Measurements from ENCODE around the gene ANKRD35. TPM values are rescaled to one million over a fixed set of nuclear protein-coding genes. Genes with fewer than 3 reads are reported as not detected.
A peak's percentile ranks its signal among the peaks of the same experiment; 100 is the strongest.
"Not testable (repeated sequence)": the region's sequence is repeated elsewhere in the genome, so short reads cannot be mapped to it uniquely, and the experiment has no call there.

Gene ANKRD35, protein sequence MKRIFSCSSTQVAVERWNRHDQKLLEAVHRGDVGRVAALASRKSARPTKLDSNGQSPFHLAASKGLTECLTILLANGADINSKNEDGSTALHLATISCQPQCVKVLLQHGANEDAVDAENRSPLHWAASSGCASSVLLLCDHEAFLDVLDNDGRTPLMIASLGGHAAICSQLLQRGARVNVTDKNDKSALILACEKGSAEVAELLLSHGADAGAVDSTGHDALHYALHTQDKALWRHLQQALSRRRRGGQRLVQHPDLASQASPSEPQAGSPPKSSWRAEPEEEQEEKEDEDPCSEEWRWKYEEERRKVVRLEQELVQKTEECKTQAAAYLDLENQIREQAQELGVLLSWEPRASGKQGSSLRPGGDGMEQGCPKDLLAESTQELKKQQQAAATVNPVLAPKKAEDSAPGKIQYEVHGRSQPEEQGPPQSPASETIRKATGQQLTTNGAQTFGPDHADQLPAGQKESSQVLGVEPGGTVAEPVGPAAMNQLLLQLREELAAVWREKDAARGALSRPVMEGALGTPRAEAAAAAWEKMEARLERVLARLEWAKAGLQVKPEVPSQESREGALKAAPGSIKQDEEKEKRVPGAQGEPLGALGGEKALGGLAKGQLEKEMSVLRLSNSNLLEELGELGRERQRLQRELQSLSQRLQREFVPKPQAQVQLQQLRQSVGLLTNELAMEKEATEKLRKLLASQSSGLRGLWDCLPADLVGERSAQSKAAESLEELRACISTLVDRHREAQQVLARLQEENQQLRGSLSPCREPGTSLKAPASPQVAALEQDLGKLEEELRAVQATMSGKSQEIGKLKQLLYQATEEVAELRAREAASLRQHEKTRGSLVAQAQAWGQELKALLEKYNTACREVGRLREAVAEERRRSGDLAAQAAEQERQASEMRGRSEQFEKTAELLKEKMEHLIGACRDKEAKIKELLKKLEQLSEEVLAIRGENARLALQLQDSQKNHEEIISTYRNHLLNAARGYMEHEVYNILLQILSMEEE
- polyA plus RNA-seq (ENCODE audit: insufficient read length in 3 of 3): 1 to 10 TPM; 2.1 to 2.7 (median 2.4) TPM
- long read RNA-seq, donor 1: 0 reads
- long read RNA-seq, donor 2: 0 reads
- long read RNA-seq, donor 3, partial matches to known transcripts: 8 of 8 reads
- long read RNA-seq, donor 3, other reads (novel, unspliced or antisense): 0 of 8 reads
- long read RNA-seq, donor 4: 0 reads
- long read RNA-seq, donor 5: 0 reads
- long read RNA-seq, donor 6: 0 reads
- long read RNA-seq, donor 7, partial matches to known transcripts: 6 of 6 reads
- long read RNA-seq, donor 7, other reads (novel, unspliced or antisense): 0 of 6 reads
- long read RNA-seq, donor 8, partial matches to known transcripts: 8 of 8 reads
- long read RNA-seq, donor 8, other reads (novel, unspliced or antisense): 0 of 8 reads
- long read RNA-seq, donor 9: 0 reads
- long read RNA-seq, donor 10: 0 reads
- long read RNA-seq, donor 11, partial matches to known transcripts: 6 of 6 reads
- long read RNA-seq, donor 11, other reads (novel, unspliced or antisense): 0 of 6 reads
- long read RNA-seq, donor 12: 0 reads
- long read RNA-seq, donor 13, partial matches to known transcripts: 10 of 10 reads
- long read RNA-seq, donor 13, other reads (novel, unspliced or antisense): 0 of 10 reads
- long read RNA-seq, donor 14: 0 reads
- long read RNA-seq, donor 15: 0 reads
- long read RNA-seq, donor 16, partial matches to known transcripts: 10 of 10 reads
- long read RNA-seq, donor 16, other reads (novel, unspliced or antisense): 0 of 10 reads

DNA sequence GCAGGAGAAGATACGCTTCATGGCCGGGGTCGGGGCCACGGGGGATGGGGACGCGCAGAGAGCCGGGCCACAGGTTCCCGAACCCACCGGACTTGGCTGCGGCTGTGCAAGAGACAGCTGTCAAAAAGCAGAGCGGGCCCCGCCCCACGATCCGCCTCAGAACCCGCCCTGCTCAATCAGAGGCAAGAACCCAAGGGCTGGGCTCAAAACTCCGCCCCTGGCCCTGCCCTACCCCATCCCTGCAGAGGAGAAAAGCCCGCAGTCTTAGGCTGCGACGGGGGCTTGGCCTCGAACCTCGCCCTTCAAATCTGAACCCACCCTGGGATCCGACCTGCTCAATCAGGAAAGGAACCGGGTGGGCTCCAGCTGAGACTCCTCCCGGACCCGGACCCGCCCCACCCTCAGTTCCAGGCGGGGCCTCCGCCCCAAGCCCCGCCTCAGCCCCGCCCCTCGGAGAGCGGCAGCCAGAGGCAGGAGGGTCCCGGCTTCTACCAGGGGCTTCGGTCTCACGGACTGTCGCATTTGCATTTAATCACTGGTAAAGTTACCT, at the start of gene ANKRD35:
TSS of gene ANKRD35 (minus strand) at position 129 of the 550 bp plus-strand sequence. CDS start at position 21, 108 bp downstream.
- DNase-seq (ENCODE audit: extremely low read depth in 1 of 11, low read depth in 9 of 11, low spot score in 4 of 11): peak in 7 of 11 donors; percentile 49 to 63 (median 57)

DNA sequence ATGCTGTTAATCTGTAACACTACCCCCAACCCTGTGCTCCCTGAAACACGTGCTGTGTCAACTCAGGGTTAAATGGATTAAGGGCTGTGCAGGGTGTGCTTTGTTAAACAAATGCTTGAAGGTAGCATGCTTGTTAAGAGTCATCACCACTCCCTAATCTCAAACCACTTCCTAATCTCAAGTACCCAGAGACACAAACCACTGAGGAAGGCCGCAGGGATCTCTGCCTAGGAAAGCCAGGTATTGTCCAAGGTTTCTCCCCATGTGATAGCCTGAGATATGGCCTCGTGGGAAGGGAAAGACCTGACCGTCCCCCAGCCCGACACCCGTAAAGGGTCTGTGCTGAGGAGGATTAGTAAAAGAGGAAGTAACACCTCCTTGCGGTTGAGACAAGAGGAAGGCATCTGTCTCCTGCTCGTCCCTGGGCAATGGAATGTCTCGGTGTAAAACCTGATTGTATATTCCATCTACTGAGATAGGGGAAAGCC, 46.9 kb upstream of the ANKRD35 start:
- not testable (repeated sequence) for DNase-seq (ENCODE audit: extremely low read depth in 1 of 11, low read depth in 9 of 11, low spot score in 4 of 11)

DNA sequence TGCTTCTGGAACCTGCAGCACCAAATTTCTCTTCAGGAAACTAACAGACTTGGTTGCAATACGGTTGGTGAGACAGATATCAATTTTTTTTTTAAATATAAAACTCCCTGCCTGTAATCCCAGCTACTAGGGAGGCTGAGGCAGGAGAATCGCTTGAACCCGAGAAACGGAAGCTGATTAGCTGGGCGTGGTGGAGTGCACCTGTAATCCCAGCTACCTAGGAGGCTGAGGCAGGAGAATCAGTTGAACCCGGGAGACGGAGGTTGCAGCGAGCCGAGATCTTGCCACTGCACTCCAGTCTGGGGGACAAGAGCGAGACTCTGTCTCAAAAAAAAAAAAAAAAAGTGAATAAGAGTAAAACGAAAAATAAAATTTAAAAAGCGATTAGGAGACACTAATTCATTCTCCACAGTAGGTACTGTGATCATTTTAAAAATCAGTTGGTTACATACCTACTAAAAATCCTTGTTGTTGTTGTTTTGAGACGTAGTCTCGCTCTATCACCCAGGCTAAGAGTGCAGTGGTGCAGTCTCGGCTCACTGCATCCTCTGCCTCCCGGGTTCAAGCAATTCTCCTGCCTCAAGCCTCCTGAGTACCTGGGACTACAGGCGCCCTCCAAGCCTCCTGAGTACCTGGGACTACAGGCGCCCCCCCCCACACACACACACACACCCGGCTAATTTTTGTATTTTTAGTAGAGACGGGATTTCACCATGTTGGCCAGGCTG, 42.4 kb upstream of the ANKRD35 start:
- no peak for DNase-seq (ENCODE audit: extremely low read depth in 1 of 11, low read depth in 9 of 11, low spot score in 4 of 11)

DNA sequence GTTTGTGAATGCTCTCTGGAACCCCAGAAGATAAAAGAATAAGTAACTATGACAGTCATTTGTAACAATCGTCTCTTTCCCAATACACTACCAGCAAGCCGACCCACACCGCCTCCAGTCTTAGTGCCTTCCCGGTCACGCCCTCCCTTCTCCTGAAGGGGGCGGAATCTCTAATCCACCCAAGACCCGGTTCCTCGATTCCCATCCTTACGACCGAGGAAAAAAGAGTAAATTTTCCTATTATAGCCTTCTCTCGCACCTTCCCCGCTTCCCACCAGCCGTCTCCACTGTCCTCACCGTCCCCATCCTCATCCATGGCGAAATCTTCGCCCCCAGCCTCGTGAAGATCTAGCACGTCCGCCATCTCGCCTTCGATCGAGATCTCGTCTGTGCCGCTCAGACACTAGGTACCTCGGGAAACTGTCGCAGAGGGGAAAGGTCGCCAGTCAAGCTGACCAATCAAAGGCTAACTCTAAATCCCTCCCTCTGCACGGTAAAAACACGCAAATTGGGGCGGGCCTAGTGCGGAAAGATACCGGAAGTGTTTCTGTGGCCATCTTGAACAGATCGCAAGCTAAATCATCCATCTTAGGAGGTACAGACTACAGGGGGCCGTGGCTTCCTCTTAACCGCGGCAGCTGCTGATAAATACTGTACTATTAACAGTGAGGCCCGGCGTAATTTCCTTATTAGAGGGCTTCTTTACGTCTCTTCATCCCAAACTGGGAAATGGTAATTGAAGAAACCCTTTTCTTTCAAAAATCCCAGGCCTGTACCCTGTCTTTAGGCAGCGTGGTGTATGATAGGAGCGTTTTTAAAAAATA, 41.6 kb upstream of the ANKRD35 start, which contains the start of gene RBM8A:
TSS of gene RBM8A (minus strand) at position 422 of the 824 bp plus-strand sequence. CDS start at position 364, 58 bp downstream.
- peak; percentile 92 to 99 (median 98) for DNase-seq (ENCODE audit: extremely low read depth in 1 of 11, low read depth in 9 of 11, low spot score in 4 of 11)

DNA sequence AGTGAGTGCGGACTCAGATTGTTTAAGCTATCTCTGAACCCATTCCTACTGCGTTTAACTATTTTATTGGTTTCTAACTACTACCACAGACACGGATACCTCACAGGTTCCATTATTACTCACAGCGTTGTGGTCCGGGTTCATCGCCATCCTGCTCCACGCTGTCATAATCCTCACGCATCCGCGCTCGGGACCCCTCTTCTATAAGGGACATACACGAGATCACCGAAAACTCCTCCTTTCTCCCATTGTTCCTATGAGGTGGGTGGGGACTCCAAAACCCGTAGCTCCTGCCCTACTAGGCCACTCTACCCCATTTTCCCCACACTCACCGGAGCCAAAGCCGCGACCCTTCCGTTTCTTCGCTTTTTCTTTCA, 41.0 kb upstream of the ANKRD35 start:
- peak in 1 of 11 donors; percentile 19 for DNase-seq (ENCODE audit: extremely low read depth in 1 of 11, low read depth in 9 of 11, low spot score in 4 of 11)

DNA sequence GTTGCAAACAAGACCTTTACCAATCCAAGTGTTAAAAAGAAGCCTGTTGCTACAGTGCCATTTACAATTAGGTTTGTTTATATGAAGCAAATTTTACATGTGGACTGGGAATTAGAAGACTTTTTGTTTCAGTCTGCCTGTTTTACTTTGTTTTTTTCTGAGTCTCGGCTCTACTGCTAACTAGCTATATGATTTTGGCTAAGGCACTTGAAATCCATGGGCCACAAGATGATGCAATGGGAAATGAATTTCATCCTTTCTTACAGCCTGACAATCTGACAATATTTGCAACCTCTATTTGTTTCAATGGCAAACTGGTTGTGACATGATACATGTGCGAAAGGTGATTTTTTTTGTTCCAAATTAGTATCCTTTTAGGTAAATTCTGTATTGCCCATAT, 36.6 kb upstream of the ANKRD35 start:
- no peak for DNase-seq (ENCODE audit: extremely low read depth in 1 of 11, low read depth in 9 of 11, low spot score in 4 of 11)

DNA sequence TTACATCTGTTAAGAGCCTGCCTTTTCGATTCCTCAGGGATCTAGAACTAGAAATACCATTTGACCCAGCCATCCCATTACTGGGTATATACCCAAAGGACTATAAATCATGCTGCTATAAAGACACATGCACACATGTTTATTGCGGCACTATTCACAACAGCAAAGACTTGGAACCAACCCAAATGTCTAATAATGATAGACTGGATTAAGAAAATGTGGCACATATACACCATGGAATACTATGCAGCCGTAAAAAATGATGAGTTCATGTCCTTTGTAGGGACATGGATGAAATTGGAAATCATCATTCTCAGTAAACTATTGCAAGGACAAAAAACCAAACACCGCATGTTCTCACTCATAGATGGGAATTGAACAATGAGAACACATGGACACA, 34.6 kb upstream of the ANKRD35 start:
- not testable (repeated sequence) for DNase-seq (ENCODE audit: extremely low read depth in 1 of 11, low read depth in 9 of 11, low spot score in 4 of 11)

DNA sequence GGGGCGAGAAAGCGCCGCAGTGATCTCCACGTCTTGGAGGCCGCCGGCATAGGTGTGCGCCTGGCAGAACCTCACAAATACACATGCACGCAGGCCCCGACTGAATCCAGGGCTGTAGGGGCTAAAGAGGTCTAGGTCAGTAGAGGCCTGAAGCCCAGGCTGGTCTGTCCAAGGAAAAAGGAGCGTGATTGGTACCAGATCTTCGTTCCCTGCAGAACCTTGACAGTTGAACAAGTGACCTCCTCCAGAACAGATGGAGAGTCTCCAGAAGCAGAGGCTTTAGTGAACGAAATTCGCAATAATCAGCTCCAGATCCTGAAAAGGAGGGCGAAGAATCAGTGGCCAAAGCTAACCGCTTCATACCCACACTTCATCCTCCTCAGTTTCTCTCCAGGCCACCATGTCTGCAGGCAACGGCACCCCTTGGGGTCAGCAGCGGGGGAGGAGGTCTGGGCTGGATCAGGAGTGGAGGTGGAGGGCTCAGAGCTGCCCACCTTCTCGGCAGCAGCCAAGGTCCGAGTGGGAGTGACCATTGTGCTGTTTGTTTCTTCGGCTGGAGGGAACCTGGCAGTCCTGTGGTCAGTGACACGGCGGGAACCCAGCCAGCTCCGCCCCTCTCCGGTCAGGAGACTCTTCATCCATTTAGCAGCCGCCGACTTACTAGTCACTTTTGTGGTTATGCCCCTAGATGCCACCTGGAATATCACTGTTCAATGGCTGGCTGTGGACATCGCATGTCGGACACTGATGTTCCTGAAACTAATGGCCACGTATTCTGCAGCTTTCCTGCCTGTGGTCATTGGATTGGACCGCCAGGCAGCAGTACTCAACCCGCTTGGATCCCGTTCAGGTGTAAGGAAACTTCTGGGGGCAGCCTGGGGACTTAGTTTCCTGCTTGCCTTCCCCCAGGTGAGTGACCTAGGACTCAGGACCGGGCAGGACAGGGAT, 33.6 kb upstream of the ANKRD35 start:
- DNase-seq (ENCODE audit: extremely low read depth in 1 of 11, low read depth in 9 of 11, low spot score in 4 of 11): peak in 1 of 11 donors; percentile 28

DNA sequence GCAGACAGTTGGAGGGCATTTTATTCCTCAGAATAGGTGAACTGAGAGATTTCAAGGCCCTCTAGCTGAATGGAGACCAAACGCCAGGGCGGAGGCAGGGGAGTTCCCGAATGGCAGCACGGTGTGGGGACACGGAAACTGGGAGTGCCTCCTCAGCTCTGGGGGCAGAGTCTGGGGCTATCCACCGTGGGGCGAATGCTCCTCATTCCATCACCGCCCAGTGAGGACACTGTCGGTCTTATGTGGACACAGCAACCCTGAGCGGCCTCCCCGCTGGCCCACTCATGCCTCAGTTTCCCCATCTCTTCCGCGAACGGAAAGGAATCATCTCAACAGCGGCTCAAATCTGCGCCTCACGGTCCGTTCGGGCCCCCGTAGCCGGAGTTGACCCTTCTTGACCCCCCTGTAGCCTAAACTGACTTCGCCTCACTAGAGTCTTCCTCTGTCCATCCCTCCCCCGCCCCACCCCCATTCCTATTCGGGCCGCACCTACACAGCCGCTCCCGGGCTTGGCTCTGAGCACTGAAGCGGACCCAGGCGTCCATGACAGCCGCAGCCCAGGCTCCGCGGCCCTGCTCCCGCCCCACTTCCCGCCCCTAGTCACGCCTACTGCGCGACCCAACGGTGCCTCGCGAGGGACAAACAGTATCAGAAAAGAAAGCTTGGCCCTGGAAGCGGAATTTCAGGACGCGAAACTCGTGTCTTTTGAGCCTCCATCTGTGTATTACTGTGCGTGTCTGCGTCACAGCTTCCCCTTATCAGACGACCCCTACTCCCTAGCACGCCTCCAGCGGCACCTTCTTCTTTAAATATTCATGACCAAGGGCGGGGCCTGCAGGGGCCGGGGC, 32.7 kb upstream of the ANKRD35 start, which contains the start of gene PEX11B:
TSS of gene PEX11B (minus strand) at position 574 of the 848 bp plus-strand sequence. CDS start at position 545, 29 bp downstream.
- peak; percentile 73 to 91 (median 88) for DNase-seq (ENCODE audit: extremely low read depth in 1 of 11, low read depth in 9 of 11, low spot score in 4 of 11)

DNA sequence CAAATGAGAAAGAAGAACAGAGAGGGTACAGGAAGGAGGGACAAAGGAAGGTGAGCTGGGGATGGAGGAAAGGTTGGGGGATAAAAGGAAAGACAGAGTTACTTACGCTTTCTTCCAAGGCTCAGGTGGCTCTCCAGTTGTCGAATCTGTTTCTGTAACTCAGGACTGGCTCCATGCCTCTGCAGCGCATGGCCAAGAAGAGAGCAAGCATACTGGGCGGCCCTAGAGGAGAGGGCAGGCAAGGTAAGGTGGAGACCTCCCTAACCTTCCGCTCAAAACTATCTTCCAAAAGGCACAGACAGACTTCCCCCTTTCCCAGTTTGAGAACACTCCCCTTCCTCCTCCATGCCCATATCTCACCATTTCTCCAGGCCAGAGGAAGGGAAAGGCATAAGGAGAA, 31.9 kb upstream of the ANKRD35 start:
- no peak for DNase-seq (ENCODE audit: extremely low read depth in 1 of 11, low read depth in 9 of 11, low spot score in 4 of 11)

DNA sequence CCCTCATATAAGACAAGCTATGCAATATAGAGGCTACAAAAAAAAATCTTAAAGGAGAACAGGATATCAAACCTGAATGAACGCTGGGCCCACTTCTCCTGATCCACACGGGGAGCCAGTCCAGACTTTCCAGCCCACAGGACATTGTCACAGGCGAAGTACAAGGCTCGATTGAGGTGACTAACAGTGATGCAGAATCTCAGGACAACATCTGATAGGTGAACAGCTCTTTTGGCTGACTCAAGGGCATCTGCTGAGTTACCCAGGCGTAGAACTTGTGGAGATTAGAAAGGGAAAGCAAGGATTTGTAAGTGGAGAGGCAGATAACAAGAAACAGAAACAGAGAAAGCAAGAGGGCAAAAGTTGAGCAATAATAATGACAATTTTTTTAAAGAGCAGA, 31.1 kb upstream of the ANKRD35 start:
- DNase-seq (ENCODE audit: extremely low read depth in 1 of 11, low read depth in 9 of 11, low spot score in 4 of 11): no peak

DNA sequence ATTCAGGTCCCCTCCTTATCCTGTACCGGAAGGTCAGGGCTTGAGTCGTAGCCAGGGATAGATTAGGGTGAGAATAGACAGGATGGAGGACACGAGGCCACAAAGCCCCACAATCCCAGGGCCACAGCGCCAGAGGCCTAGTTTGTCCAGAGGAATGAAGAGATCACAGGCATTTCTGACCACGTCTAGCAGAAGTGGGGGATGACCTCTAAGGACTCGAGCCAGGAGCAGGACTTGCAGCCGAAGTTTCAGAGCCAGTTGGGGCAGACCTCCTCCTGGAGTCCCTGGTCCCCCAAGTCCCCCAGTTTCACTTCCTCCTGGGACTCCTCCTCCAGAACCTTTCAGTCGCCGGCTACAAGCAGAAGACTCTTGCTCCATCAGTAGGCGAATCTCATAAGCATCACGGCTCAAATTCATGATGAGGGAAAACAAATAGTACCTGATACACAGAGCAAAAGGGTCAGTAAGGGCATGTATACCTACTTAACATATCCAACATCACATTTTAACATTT, 26.5 kb upstream of the ANKRD35 start:
- DNase-seq (ENCODE audit: extremely low read depth in 1 of 11, low read depth in 9 of 11, low spot score in 4 of 11): no peak

DNA sequence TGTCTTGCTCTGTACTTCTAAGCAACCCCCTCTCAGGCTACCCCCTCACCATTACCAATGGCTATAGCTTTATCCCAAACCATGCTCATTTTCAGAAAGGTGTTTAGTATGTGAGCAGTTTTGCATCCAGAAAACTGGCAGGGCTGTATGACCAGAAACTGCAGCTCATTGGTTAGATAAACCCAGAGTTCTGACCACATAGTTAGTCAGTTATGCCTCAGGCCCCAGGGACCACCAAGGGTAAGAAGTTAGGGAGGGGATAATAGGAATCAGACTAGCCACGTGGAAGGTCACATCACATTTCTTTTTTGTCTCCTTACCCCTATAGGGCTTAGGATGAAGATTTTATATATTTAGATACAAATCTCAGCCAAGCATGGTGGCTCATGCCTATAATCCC, 23.0 kb upstream of the ANKRD35 start:
- no peak for DNase-seq (ENCODE audit: extremely low read depth in 1 of 11, low read depth in 9 of 11, low spot score in 4 of 11)
